Measurements from ENCODE around the gene CREBBP. TPM values are rescaled to one million over a fixed set of nuclear protein-coding genes. Genes with fewer than 3 reads are reported as not detected.

Gene CREBBP
- total RNA-seq, 1 donor from 2014 or later = 53.0 TPM

DNA sequence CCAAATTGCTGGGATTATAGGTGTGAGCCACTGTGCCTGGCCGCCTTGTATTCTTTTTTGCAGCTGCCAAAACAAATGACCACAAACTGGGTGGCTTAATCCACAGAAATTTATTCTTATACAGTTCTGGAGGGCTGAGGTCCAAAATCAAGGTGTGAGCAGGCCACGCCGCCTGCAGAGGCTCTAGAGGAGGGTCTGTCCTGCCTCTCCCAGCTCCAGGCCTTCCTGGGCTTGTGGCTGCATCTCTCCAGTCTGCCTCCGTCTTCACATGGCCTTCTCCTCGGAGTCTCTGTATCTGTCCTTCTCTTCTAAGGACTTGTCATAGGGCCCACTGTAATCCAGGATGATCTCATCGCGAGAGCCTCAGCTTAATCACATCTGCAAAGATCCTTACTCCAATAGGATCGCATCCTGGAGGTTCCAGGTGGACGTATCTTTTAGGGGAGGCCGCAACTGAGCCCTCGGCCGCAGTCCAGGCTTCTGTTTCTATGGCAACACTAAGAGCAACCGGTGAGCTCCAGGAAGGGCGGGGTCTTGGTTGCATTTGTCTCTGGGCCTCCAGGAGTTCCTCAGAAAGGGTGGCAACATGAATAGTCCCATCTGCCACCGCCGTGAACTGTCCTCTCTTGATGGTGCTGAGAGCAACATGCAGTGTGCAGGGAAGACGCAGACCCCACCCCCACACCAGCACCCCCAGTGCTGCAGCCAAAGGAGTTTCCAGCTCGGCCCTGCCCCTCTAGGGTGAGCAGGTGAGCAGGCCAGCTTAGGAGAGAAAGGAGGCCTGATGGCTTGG, 29.5 kb upstream of the CREBBP start:
- Histone ChIP-seq H3K9me3 (ENCODE audit: insufficient read depth, low read depth, low read length) (no peaks in the 10 kb centered on the region), H3K27me3 (ENCODE audit: insufficient read depth, low read length) (peaks cover 6% of the 10 kb centered on the region), H3K36me3 (ENCODE audit: insufficient read depth, low read length) (no peaks in the 10 kb centered on the region), H3K79me2 (ENCODE audit: insufficient read depth, low read length) (no peaks in the 10 kb centered on the region), H2AFZ (ENCODE audit: low read depth, low read length) (no peak overlapping the region), H3K27ac (ENCODE audit: low read depth, low read length) (no peak overlapping the region), H3K4me3 (ENCODE audit: insufficient read depth, low read depth, low read length) (no peak overlapping the region), H4K20me1 (ENCODE audit: insufficient read depth, low read length) (no peaks in the 10 kb centered on the region), H3K4me1 (ENCODE audit: insufficient read depth, low read length) (no peaks in the 10 kb centered on the region), H3K4me2 (ENCODE audit: low read length) (no peak overlapping the region), H3K9ac (ENCODE audit: low read length) (no peak overlapping the region)
- H3K9me3 Mint-ChIP-seq (ENCODE audit: unreplicated experiment) = no peaks in the 10 kb centered on the region
- no peak for FAIRE-seq
- TF ChIP-seq EZH2 (IDR thresholded peaks at IDR 0.05; ENCODE audit: insufficient read depth, low read length) = no peak
- TF ChIP-seq, protein P1, sequence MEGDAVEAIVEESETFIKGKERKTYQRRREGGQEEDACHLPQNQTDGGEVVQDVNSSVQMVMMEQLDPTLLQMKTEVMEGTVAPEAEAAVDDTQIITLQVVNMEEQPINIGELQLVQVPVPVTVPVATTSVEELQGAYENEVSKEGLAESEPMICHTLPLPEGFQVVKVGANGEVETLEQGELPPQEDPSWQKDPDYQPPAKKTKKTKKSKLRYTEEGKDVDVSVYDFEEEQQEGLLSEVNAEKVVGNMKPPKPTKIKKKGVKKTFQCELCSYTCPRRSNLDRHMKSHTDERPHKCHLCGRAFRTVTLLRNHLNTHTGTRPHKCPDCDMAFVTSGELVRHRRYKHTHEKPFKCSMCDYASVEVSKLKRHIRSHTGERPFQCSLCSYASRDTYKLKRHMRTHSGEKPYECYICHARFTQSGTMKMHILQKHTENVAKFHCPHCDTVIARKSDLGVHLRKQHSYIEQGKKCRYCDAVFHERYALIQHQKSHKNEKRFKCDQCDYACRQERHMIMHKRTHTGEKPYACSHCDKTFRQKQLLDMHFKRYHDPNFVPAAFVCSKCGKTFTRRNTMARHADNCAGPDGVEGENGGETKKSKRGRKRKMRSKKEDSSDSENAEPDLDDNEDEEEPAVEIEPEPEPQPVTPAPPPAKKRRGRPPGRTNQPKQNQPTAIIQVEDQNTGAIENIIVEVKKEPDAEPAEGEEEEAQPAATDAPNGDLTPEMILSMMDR (IDR thresholded peaks at IDR 0.05; ENCODE audit: insufficient read depth, low read depth, low read length) = no peak
- peaks cover 1% of the 10 kb centered on the region for H3K4me1 Mint-ChIP-seq (ENCODE audit: low read depth, unreplicated experiment)
- no peak for DNase-seq (ENCODE audit: low read depth)
- H3K36me3 Mint-ChIP-seq (ENCODE audit: low read depth, unreplicated experiment) = no peaks in the 10 kb centered on the region
- no peak overlapping the region for H3K27ac Mint-ChIP-seq (ENCODE audit: unreplicated experiment)
- no peak overlapping the region for H3K4me3 Mint-ChIP-seq (ENCODE audit: unreplicated experiment)
- H3K27me3 Mint-ChIP-seq (ENCODE audit: low read depth, unreplicated experiment) = peaks cover 8% of the 10 kb centered on the region

DNA sequence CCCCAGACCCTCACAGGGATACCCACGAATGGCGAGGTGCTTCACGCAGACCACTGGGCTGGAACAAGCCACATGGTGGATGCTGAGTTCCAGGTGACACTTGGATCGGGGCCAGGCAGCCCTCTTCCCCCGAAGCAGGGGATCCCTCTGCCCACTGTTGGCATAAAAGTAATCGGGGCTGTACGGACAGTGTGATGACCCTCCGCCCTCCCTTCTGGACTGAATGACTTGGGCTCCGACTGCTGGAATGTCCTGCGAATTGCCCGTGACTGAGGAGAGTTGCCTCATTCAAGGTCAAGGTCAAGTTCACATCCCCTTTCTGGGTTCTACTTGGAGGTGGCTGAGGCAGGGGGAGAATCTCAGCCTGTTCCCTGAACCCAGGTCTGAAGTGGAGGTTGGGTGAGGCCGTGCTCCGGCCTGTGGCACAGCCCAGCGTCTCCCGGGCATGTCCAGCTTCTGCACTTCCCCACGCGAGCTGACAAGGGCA, 28.5 kb upstream of the CREBBP start:
- H3K27me3 ChIP-seq (ENCODE audit: insufficient read depth, low read length) = peaks cover 6% of the 10 kb centered on the region

More for the DNA sequence above, 28.5 kb upstream of the CREBBP start:
- no peak overlapping the region for H2AFZ ChIP-seq (ENCODE audit: low read depth, low read length)
- no peak overlapping the region for H3K4me2 ChIP-seq (ENCODE audit: low read length)
- Mint-ChIP-seq H3K36me3 (ENCODE audit: low read depth, unreplicated experiment) (no peaks in the 10 kb centered on the region), H3K9me3 (ENCODE audit: unreplicated experiment) (no peaks in the 10 kb centered on the region), H3K4me1 (ENCODE audit: low read depth, unreplicated experiment) (peaks cover 2% of the 10 kb centered on the region), H3K27me3 (ENCODE audit: low read depth, unreplicated experiment) (peaks cover 6% of the 10 kb centered on the region), H3K4me3 (ENCODE audit: unreplicated experiment) (no peak overlapping the region), H3K27ac (ENCODE audit: unreplicated experiment) (no peak overlapping the region)
- no peaks in the 10 kb centered on the region for H3K4me1 ChIP-seq (ENCODE audit: insufficient read depth, low read length)
- H4K20me1 ChIP-seq (ENCODE audit: insufficient read depth, low read length) = no peaks in the 10 kb centered on the region
- no peak overlapping the region for H3K27ac ChIP-seq (ENCODE audit: low read depth, low read length)
- H3K9me3 ChIP-seq (ENCODE audit: insufficient read depth, low read depth, low read length) = no peaks in the 10 kb centered on the region
- H3K79me2 ChIP-seq (ENCODE audit: insufficient read depth, low read length) = no peaks in the 10 kb centered on the region
- DNase-seq (ENCODE audit: low read depth) (no peak), FAIRE-seq (no peak)
- H3K9ac ChIP-seq (ENCODE audit: low read length) = no peak overlapping the region
- TF ChIP-seq, protein P1 (IDR thresholded peaks at IDR 0.05; ENCODE audit: insufficient read depth, low read depth, low read length) = no peak
- TF ChIP-seq EZH2 (IDR thresholded peaks at IDR 0.05; ENCODE audit: insufficient read depth, low read length) = no peak
- no peaks in the 10 kb centered on the region for H3K36me3 ChIP-seq (ENCODE audit: insufficient read depth, low read length)
- H3K4me3 ChIP-seq (ENCODE audit: insufficient read depth, low read depth, low read length) = no peak overlapping the region

Measured in astrocyte (in vitro differentiated cells and primary cell).